HepG2 (cell line): ENCODE measurements around the gene NAT9. TPM values are rescaled to one million over a fixed set of nuclear protein-coding genes. Genes with fewer than 3 reads are reported as not detected.

Experiments
- CREM ChIP-seq, 2 experiments: sonication (generic) in 1 of 2; formaldehyde crosslinking in 1 of 2; IDR thresholded peaks; 2 replicates each; pipeline versions ENCODE4 v1.4.0 to v1.6.1; 2016 to 2020; ENCODE audit warnings: antibody characterized with exemption in 1 of 2, mild to moderate bottlenecking in 1 of 2, missing genetic modification reagents in 1 of 2
- ETV6 ChIP-seq: sonication (generic); formaldehyde crosslinking; conservative IDR thresholded peaks from 2 replicates; pipeline ENCODE4 v1.4.0; 2020; ENCODE audit warnings: missing genetic modification reagents
- FLYWCH1 ChIP-seq: sonication (generic); formaldehyde crosslinking; IDR thresholded peaks from 2 replicates; pipeline ENCODE4 v1.8.1; 2023; ENCODE audit warnings: mild to moderate bottlenecking, missing genetic modification reagents
- FOXA1 ChIP-seq, 2 experiments: fragments of 450-650 bp in 1 of 2; sonication (generic) in 1 of 2; formaldehyde crosslinking in 1 of 2; IDR thresholded peaks; 2 replicates each; pipeline versions ENCODE4 v1.4.0 to v1.6.1; 2016 to 2020; ENCODE audit warnings: missing genetic modification reagents in 1 of 2
- MTA1 ChIP-seq: sonication (generic); formaldehyde crosslinking; IDR thresholded peaks from 2 replicates; pipeline ENCODE4 v1.4.0; 2020; ENCODE audit warnings: missing genetic modification reagents, mild to moderate bottlenecking, borderline replicate concordance
- MTA3 ChIP-seq: sonication (generic); formaldehyde crosslinking; IDR thresholded peaks from 2 replicates; pipeline ENCODE4 v1.4.0; 2020; ENCODE audit warnings: missing genetic modification reagents
- MXD4 ChIP-seq: IDR thresholded peaks from 2 replicates; pipeline ENCODE4 v1.6.1; 2016; ENCODE audit warnings: mild to moderate bottlenecking, missing biosample characterization, missing genetic modification reagents
- REL ChIP-seq: sonication (generic); formaldehyde crosslinking; conservative IDR thresholded peaks from 2 replicates; pipeline ENCODE4 v1.8.0; 2022; ENCODE audit warnings: mild to moderate bottlenecking, missing genetic modification reagents, moderate library complexity
- SP140L ChIP-seq: sonication (generic); formaldehyde crosslinking; IDR thresholded peaks from 2 replicates; pipeline ENCODE4 v1.4.0; 2020; ENCODE audit warnings: missing genetic modification reagents, borderline replicate concordance
- TBX2 ChIP-seq: sonication (generic); formaldehyde crosslinking; IDR thresholded peaks from 2 replicates; pipeline ENCODE4 v1.5.0; 2020; ENCODE audit warnings: missing genetic modification reagents, mild to moderate bottlenecking, borderline replicate concordance
- ZNF224 ChIP-seq: sonication (generic); formaldehyde crosslinking; IDR thresholded peaks from 2 replicates; pipeline ENCODE4 v1.5.0; 2020; ENCODE audit warnings: mild to moderate bottlenecking, missing genetic modification reagents
- ZNF333 ChIP-seq: sonication (generic); formaldehyde crosslinking; IDR thresholded peaks from 2 replicates; pipeline ENCODE4 v1.4.0; 2020; ENCODE audit warnings: mild to moderate bottlenecking, missing genetic modification reagents, borderline replicate concordance
- ZNF556 ChIP-seq: sonication (generic); formaldehyde crosslinking; IDR thresholded peaks from 2 replicates; pipeline ENCODE4 v1.4.0; 2020; ENCODE audit warnings: mild to moderate bottlenecking, missing genetic modification reagents, borderline replicate concordance
- polyA plus RNA-seq, 8 experiments: library from polyadenylated mRNA; depleted of rRNA in 3 of 8; stranded (reverse) in 7 of 8; unstranded in 1 of 8; fragments of >200 nt; fragmentation: Illumina TruSeq in 4 of 8; extraction: Trizol in 4 of 8; gene quantifications; 2 replicates each; pipeline versions ENCODE4 v1.2.1 to v1.2.3, GENCODE V29; 2011 to 2016; ENCODE audit warnings: low read depth in 4 of 8, missing spikeins in 1 of 8, mixed read lengths in 1 of 8; ENCODE audit not compliant: insufficient read depth in 1 of 8
- total RNA-seq, 5 experiments: library from RNA; depleted of rRNA; stranded (reverse); fragments of >200 nt; fragmentation: Illumina TruSeq; extraction: Trizol; gene quantifications; 2 replicates each; pipeline ENCODE4 v1.2.3, GENCODE V29; 2016; ENCODE audit warnings: low read depth in 1 of 5
- TF ChIP-seq, protein P1 (sequence below): sonication (generic); formaldehyde crosslinking; conservative IDR thresholded peaks from 2 replicates; pipeline ENCODE4 v1.4.0; 2020; ENCODE audit warnings: missing genetic modification reagents
- TF ChIP-seq, protein P2 (sequence below): sonication (generic); formaldehyde crosslinking; IDR thresholded peaks from 2 replicates; pipeline ENCODE4 v1.5.0; 2020; ENCODE audit warnings: mild to moderate bottlenecking, missing genetic modification reagents
- TF ChIP-seq, protein P3 (sequence below): sonication (generic); formaldehyde crosslinking; IDR thresholded peaks from 2 replicates; pipeline ENCODE4 v1.4.0; 2020; ENCODE audit warnings: mild to moderate bottlenecking, missing genetic modification reagents
- TF ChIP-seq, protein P4 (sequence below): sonication (generic); formaldehyde crosslinking; IDR thresholded peaks from 2 replicates; pipeline ENCODE4 v1.4.0; 2020; ENCODE audit warnings: missing genetic modification reagents

The NAT9 gene
- total and polyA plus RNA-seq, 2 of the 13 experiments (the other 11 are each of a cell fraction or from before 2014, with no cell fraction given), result 39.7 to 44.2 TPM

DNA sequence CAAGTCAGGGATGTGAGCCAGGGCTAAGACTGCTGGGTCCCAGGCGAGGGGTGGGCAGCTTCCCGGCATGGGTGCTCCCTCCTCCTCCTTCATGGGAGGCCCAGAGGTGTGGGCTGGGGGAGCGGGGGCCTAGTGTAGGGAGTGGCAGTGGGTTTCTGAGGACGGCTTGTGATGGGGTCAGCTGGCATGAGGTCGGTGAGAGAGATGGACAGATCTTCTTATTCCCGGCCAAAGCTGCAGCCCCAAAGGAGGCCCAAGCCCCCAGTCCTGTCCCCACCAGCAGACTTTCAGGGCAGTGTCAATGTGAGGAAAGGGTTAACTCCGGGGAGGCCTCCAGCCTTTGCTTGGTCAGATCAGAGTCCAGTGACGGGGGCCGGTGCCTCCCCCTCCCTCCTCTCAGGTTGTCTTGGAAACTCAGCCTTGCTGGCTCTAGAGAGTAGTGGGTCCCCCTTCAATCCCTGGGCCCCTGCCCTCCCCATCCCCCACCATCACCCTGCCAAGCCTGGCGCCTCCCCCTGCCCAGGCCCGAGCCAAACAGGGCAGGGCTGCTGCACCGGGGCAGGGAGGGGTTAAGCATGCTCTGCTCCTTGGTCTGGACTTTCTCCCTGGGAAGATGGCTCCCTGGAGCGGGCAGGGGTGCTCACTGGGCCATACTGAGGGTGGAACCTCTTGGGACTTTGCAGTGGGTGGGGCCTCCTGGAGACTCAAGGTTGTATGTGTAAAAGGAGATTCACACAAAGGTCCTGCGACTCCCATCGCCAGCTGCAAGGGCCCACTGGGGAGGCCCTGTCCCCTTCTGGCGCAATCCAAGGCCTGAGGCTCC is 12.4 kb downstream of the NAT9 start (continued):
- TF ChIP-seq, protein P1, sequence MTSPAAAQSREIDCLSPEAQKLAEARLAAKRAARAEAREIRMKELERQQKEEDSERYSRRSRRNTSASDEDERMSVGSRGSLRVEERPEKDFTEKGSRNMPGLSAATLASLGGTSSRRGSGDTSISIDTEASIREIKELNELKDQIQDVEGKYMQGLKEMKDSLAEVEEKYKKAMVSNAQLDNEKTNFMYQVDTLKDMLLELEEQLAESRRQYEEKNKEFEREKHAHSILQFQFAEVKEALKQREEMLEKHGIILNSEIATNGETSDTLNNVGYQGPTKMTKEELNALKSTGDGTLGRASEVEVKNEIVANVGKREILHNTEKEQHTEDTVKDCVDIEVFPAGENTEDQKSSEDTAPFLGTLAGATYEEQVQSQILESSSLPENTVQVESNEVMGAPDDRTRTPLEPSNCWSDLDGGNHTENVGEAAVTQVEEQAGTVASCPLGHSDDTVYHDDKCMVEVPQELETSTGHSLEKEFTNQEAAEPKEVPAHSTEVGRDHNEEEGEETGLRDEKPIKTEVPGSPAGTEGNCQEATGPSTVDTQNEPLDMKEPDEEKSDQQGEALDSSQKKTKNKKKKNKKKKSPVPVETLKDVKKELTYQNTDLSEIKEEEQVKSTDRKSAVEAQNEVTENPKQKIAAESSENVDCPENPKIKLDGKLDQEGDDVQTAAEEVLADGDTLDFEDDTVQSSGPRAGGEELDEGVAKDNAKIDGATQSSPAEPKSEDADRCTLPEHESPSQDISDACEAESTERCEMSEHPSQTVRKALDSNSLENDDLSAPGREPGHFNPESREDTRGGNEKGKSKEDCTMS, result no peak
- TF ChIP-seq TBX2 (CRISPR knock-in tag), result peak; percentile 85
- peak; percentile 70; the same call in 1 of the 2 replicates for TF ChIP-seq ETV6 (CRISPR knock-in tag)
- TF ChIP-seq, protein P2, sequence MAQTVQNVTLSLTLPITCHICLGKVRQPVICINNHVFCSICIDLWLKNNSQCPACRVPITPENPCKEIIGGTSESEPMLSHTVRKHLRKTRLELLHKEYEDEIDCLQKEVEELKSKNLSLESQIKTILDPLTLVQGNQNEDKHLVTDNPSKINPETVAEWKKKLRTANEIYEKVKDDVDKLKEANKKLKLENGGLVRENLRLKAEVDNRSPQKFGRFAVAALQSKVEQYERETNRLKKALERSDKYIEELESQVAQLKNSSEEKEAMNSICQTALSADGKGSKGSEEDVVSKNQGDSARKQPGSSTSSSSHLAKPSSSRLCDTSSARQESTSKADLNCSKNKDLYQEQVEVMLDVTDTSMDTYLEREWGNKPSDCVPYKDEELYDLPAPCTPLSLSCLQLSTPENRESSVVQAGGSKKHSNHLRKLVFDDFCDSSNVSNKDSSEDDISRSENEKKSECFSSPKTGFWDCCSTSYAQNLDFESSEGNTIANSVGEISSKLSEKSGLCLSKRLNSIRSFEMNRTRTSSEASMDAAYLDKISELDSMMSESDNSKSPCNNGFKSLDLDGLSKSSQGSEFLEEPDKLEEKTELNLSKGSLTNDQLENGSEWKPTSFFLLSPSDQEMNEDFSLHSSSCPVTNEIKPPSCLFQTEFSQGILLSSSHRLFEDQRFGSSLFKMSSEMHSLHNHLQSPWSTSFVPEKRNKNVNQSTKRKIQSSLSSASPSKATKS (CRISPR knock-in tag), result peak; percentile 85; the same call in 1 of the 2 replicates
- TF ChIP-seq ZNF224 (CRISPR knock-in tag), result 0 out of 2 replicates have a peak, but pooled peaks have one; percentile 29
- TF ChIP-seq REL (CRISPR knock-in tag), result no peak
- TF ChIP-seq SP140L (CRISPR knock-in tag), result no peak
- TF ChIP-seq FOXA1 (IDR thresholded peaks at IDR 0.05), result no peak
- TF ChIP-seq FOXA1 (CRISPR knock-in tag; IDR thresholded peaks at IDR 0.05), result 0 out of 2 replicates have a peak, but pooled peaks have one; percentile 28
- TF ChIP-seq, protein P3, sequence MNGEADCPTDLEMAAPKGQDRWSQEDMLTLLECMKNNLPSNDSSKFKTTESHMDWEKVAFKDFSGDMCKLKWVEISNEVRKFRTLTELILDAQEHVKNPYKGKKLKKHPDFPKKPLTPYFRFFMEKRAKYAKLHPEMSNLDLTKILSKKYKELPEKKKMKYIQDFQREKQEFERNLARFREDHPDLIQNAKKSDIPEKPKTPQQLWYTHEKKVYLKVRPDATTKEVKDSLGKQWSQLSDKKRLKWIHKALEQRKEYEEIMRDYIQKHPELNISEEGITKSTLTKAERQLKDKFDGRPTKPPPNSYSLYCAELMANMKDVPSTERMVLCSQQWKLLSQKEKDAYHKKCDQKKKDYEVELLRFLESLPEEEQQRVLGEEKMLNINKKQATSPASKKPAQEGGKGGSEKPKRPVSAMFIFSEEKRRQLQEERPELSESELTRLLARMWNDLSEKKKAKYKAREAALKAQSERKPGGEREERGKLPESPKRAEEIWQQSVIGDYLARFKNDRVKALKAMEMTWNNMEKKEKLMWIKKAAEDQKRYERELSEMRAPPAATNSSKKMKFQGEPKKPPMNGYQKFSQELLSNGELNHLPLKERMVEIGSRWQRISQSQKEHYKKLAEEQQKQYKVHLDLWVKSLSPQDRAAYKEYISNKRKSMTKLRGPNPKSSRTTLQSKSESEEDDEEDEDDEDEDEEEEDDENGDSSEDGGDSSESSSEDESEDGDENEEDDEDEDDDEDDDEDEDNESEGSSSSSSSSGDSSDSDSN, result peak; percentile 47
- TF ChIP-seq ZNF333, result peak; percentile 89
- TF ChIP-seq MXD4 (CRISPR knock-in tag), result peak; percentile 75; the same call in 1 of the 2 replicates
- no peak for TF ChIP-seq MTA3 (CRISPR knock-in tag)
- TF ChIP-seq, protein P4, sequence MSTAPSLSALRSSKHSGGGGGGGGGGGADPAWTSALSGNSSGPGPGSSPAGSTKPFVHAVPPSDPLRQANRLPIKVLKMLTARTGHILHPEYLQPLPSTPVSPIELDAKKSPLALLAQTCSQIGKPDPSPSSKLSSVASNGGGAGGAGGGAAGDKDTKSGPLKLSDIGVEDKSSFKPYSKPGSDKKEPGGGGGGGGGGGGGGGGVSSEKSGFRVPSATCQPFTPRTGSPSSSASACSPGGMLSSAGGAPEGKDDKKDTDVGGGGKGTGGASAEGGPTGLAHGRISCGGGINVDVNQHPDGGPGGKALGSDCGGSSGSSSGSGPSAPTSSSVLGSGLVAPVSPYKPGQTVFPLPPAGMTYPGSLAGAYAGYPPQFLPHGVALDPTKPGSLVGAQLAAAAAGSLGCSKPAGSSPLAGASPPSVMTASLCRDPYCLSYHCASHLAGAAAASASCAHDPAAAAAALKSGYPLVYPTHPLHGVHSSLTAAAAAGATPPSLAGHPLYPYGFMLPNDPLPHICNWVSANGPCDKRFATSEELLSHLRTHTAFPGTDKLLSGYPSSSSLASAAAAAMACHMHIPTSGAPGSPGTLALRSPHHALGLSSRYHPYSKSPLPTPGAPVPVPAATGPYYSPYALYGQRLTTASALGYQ (CRISPR knock-in tag), result peak; percentile 85; the same call in 1 of the 2 replicates
- no peak for TF ChIP-seq FLYWCH1
- TF ChIP-seq CREM (IDR thresholded peaks at IDR 0.05), result peak; percentile 83
- TF ChIP-seq CREM (CRISPR knock-in tag; IDR thresholded peaks at IDR 0.05), result no peak
- peak; percentile 62; the same call in 1 of the 2 replicates for TF ChIP-seq ZNF556 (CRISPR knock-in tag)
- TF ChIP-seq MTA1, result peak; percentile 100
